Neuronal stem cell (in vitro differentiated cells): ENCODE results near the gene ZNF287.

Experiments
- DNase-seq: peaks from one replicate; pipeline ENCODE4 v3.0.0-alpha.2; 2013; ENCODE audit warnings: low spot score
- H2AFZ ChIP-seq: one replicate; pipeline ENCODE4 v1.6.1; 2013; ENCODE audit warnings: mild to moderate bottlenecking, low read length, inconsistent platforms
- H2AK5ac ChIP-seq: 2 replicates; pipeline ENCODE4 v1.6.1; 2013; ENCODE audit warnings: low read depth, mild to moderate bottlenecking, inconsistent platforms, low read length, moderate library complexity, mixed read lengths
- H2BK120ac ChIP-seq: 2 replicates; pipeline ENCODE4 v1.6.1; 2013; ENCODE audit warnings: low read depth, mild to moderate bottlenecking, inconsistent platforms, low read length, moderate library complexity, mixed read lengths
- H2BK12ac ChIP-seq: one replicate; pipeline ENCODE4 v1.6.1; 2013; ENCODE audit warnings: low read length, inconsistent platforms
- H2BK15ac ChIP-seq: 2 replicates; pipeline ENCODE4 v1.6.1; 2013; ENCODE audit warnings: mild to moderate bottlenecking, low read length, inconsistent platforms, mixed read lengths
- H2BK5ac ChIP-seq: one replicate; pipeline ENCODE4 v1.6.1; 2013; ENCODE audit warnings: inconsistent platforms, mild to moderate bottlenecking, low read length, moderate library complexity
- H3K14ac ChIP-seq: one replicate; pipeline ENCODE4 v1.6.1; 2013; ENCODE audit warnings: low read length, inconsistent platforms
- H3K18ac ChIP-seq: 2 replicates; pipeline ENCODE4 v1.6.1; 2013; ENCODE audit warnings: low read length, inconsistent platforms
- H3K23ac ChIP-seq: 2 replicates; pipeline ENCODE4 v1.6.1; 2013; ENCODE audit warnings: low read depth, mild to moderate bottlenecking, mixed read lengths, low read length, inconsistent platforms; ENCODE audit not compliant: poor library complexity
- H3K27ac ChIP-seq: replicated peaks from 3 replicates; pipeline ENCODE4 v1.5.1; 2013; ENCODE audit warnings: low read length, inconsistent platforms
- H3K27me3 ChIP-seq, 3 experiments: 2 replicates each; pipeline ENCODE4 v1.6.1; 2013; ENCODE audit warnings: low read length in 3 of 3, mild to moderate bottlenecking in 2 of 3, inconsistent platforms in 1 of 3, low read depth in 1 of 3, mixed read lengths in 1 of 3, moderate library complexity in 1 of 3; ENCODE audit not compliant: control insufficient read depth in 3 of 3, insufficient read depth in 3 of 3
- H3K36me3 ChIP-seq, 2 donors: replicated peaks in 1 of 2; 2 replicates each; pipeline ENCODE4 v1.6.1; 2013; ENCODE audit warnings: low read length in 2 of 2; ENCODE audit not compliant: control insufficient read depth in 2 of 2, insufficient read depth in 2 of 2
- H3K4ac ChIP-seq: 2 replicates; pipeline ENCODE4 v1.6.1; 2013; ENCODE audit warnings: inconsistent platforms, mild to moderate bottlenecking, low read length, moderate library complexity
- H3K4me1 ChIP-seq, 2 donors: 1 replicate in 1 of 2; 2 replicates in 1 of 2; pipeline ENCODE4 v1.6.1; 2013; ENCODE audit warnings: low read length in 2 of 2, low read depth in 1 of 2; ENCODE audit not compliant: control insufficient read depth in 2 of 2, insufficient read depth in 1 of 2
- H3K4me2 ChIP-seq: one replicate; pipeline ENCODE4 v1.6.1; 2013; ENCODE audit warnings: mild to moderate bottlenecking, low read length, inconsistent platforms; ENCODE audit not compliant: insufficient read depth, poor library complexity, severe bottlenecking
- H3K4me3 ChIP-seq, 2 donors: 2 replicates each; pipeline ENCODE4 v1.5.1; 2013; ENCODE audit warnings: low read length in 2 of 2, mild to moderate bottlenecking in 2 of 2, inconsistent platforms in 1 of 2, moderate library complexity in 1 of 2
- H3K79me1 ChIP-seq: one replicate; pipeline ENCODE4 v1.6.1; 2013; ENCODE audit warnings: low read depth, mild to moderate bottlenecking, inconsistent platforms, low read length, moderate library complexity
- H3K9ac ChIP-seq: one replicate; pipeline ENCODE4 v1.6.1; 2013; ENCODE audit warnings: mild to moderate bottlenecking, low read depth, low read length, inconsistent platforms; ENCODE audit not compliant: poor library complexity
- H3K9me3 ChIP-seq, 2 donors: replicated peaks in 1 of 2; 2 replicates each; pipeline versions ENCODE3 to v1.6.1; 2013; ENCODE audit warnings: low read length in 2 of 2, mild to moderate bottlenecking in 2 of 2, inconsistent platforms in 1 of 2, low read depth in 1 of 2, mixed read lengths in 1 of 2, moderate library complexity in 1 of 2; ENCODE audit not compliant: control insufficient read depth in 2 of 2, insufficient read depth in 1 of 2
- H4K8ac ChIP-seq: one replicate; pipeline ENCODE4 v1.6.1; 2013; ENCODE audit warnings: low read depth, mild to moderate bottlenecking, inconsistent platforms, low read length, moderate library complexity
- H4K91ac ChIP-seq: one replicate; pipeline ENCODE4 v1.6.1; 2013; ENCODE audit warnings: low read length, low read depth, mild to moderate bottlenecking, inconsistent platforms; ENCODE audit not compliant: poor library complexity
- WGBS, 2 donors: extraction: QIAGEN DNeasy Blood & Tissue Kit; methylation state at CpG; one replicate each; pipeline ENCODE4 v1.1.7; 2013; ENCODE audit warnings: missing lambda C conversion rate in 2 of 2, mixed read lengths in 1 of 2; ENCODE audit not compliant: insufficient read length in 2 of 2, insufficient replicate concordance in 1 of 2; ENCODE audit errors: extremely low coverage in 2 of 2; 5-methylcytosine and 5-hydroxymethylcytosine counted together

Gene ZNF287

DNA sequence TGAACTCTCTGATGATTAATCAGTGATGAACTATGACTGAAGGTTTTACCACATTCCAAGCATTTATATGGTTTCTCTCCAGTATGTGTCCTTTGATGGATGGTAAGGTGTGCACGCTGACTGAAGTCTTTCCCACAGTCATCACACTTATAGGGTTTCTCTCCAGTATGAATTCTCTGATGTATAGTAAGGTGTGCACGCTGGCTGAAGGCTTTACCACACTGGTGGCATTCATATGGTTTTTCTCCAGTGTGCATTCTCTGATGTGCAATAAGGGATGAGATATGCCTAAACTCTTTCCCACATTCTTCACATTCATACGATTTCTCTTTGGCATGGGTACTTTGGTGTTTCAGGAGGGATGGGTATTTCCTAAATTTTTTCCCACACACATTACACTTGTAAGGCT is 16.4 kb downstream of the ZNF287 start:
- DNase-seq: no peak
- Histone ChIP-seq H2AFZ (no peak overlapping the region), H2BK15ac (no peak overlapping the region), H2BK12ac (no peak overlapping the region), H3K36me3 (peaks cover 13 to 59% of the 10 kb centered on the region in 2 donors), H3K4me1 (no peaks in the 10 kb centered on the region), H3K4ac (no peak overlapping the region), H3K4me3 (no peak overlapping the region), H3K18ac (no peak overlapping the region), H2AK5ac (no peak overlapping the region), H2BK120ac (no peak overlapping the region), H3K9me3 (peaks cover 29 to 92% of the 10 kb centered on the region in 2 donors), H3K27ac (no peak overlapping the region), H4K91ac (no peak overlapping the region), H3K27me3 (no peaks in the 10 kb centered on the region), H4K8ac (no peak overlapping the region), H3K79me1 (no peaks in the 10 kb centered on the region), H3K4me2 (no peak overlapping the region), H3K23ac (no peak overlapping the region), H3K9ac (no peak overlapping the region), H2BK5ac (no peak overlapping the region), H3K14ac (no peak overlapping the region)
- WGBS, 2 donors: no CpG with 5 or more reads among the region's 3 CpGs

DNA sequence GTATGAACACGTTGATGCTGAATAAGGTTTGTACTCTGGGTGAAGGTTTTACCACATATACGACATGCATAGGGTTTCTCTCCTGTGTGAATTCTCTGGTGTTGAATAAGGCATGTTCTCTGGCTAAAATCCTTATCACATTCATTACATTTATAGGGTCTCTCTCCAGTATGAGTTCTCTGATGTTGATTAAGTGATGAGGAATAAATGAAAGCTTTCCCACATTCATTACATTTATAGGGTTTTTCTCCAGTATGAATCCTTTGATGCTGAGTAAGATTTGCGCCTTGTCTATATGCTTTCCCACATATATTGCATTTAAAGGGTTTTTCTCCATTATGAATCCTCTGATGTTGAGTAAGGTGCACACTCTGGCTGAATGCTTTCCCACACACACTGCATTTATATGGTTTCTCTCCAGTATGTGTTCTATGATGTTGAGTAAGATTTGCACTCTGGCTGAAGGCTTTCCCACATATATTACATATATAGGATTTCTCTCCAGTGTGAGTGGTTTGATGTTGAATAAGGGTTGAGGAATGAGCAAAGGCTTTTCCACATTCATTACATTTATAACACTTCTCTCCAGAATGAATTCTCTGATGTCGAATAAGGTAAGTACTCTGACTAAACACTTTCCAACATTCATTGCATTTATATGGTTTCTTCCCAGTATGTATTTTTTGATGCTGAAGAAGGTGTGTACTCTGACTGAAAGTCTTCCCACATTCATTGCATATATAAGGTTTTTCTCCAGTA is 16.9 kb downstream of the ZNF287 start:
- Histone ChIP-seq H3K18ac (no peak overlapping the region), H3K4me3 (no peak overlapping the region), H2BK5ac (no peak overlapping the region), H2AK5ac (no peak overlapping the region), H2BK120ac (no peak overlapping the region), H3K9me3 (peaks cover 28 to 92% of the 10 kb centered on the region in 2 donors), H2BK12ac (no peak overlapping the region), H3K27me3 (no peaks in the 10 kb centered on the region), H3K23ac (no peak overlapping the region), H3K9ac (no peak overlapping the region), H4K8ac (no peak overlapping the region), H3K27ac (no peak overlapping the region), H4K91ac (no peak overlapping the region), H3K4me1 (no peaks in the 10 kb centered on the region), H3K14ac (no peak overlapping the region), H3K4ac (no peak overlapping the region), H3K36me3 (peaks cover 10 to 53% of the 10 kb centered on the region in 2 donors), H3K4me2 (no peak overlapping the region), H2AFZ (no peak overlapping the region), H3K79me1 (no peaks in the 10 kb centered on the region), H2BK15ac (no peak overlapping the region)
- DNase-seq: no peak
- WGBS, 2 donors: no CpG with 5 or more reads among the region's 4 CpGs

DNA sequence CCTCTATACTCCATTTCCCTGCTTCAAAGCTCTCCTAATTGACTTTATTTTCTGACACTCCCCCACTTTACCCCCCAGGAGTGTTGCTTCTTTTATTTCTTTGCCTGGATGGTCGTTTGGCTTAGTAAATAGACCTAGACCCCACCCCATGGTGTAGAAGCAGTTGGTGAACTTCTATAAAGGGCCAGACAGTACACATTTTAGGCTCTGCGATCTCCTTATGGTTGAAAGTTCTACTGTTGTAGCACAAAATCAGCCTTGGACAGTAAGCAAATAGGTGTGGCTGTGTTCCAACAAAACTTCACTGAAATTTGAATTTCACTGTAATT is 31.9 kb downstream of the ZNF287 start:
- DNase-seq: no peak
- no peak overlapping the region for H4K91ac ChIP-seq
- peaks cover 2 to 3% of the 10 kb centered on the region in 2 donors for H3K4me1 ChIP-seq
- no peak overlapping the region for H3K4me3 ChIP-seq
- no peaks in the 10 kb centered on the region for H3K36me3 ChIP-seq
- no peak overlapping the region for H3K14ac ChIP-seq
- no peak overlapping the region for H2BK5ac ChIP-seq
- no CpG with 5 or more reads among the region's 2 CpGs for WGBS, 2 donors
- H3K4ac ChIP-seq: no peak overlapping the region
- H2BK120ac ChIP-seq: no peak overlapping the region
- H2AK5ac ChIP-seq: no peak overlapping the region
- no peak overlapping the region for H3K9ac ChIP-seq
- H3K27me3 ChIP-seq: no peaks in the 10 kb centered on the region
- H3K27ac ChIP-seq: no peak overlapping the region
- no peak overlapping the region for H4K8ac ChIP-seq
- no peak overlapping the region for H3K4me2 ChIP-seq
- H3K23ac ChIP-seq: no peak overlapping the region
- no peak overlapping the region for H3K18ac ChIP-seq
- no peak overlapping the region for H2BK12ac ChIP-seq
- H2BK15ac ChIP-seq: no peak overlapping the region
- peaks cover 0 to 3% of the 10 kb centered on the region in 2 donors for H3K9me3 ChIP-seq
- no peaks in the 10 kb centered on the region for H3K79me1 ChIP-seq
- peak overlapping the region; percentile 33 for H2AFZ ChIP-seq

DNA sequence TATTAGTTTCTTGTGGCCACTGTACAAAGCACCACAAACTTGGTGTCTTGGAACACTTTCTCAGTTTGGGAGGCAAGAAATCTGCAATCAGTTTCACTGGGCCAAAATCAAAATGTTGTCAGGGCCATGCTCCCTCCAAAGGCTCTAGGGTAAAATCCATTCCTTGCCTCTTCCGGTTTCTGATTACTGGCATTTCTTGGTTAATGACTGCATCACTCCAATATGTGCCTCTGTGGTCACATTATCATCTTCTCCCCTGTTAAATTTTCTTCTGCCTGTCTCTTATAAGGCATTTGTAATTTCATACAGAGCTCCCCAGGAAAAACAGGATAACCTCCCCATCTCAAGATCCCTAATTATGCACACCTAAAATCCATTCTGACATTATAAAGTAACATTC is 34.8 kb downstream of the ZNF287 start:
- Histone ChIP-seq H4K8ac (no peak overlapping the region), H2BK5ac (no peak overlapping the region), H3K4me2 (no peak overlapping the region), H3K14ac (no peak overlapping the region), H2BK12ac (no peak overlapping the region), H3K4me3 (no peak overlapping the region), H3K9ac (no peak overlapping the region), H2BK15ac (no peak overlapping the region), H3K9me3 (peaks cover 0 to 3% of the 10 kb centered on the region in 2 donors), H3K18ac (no peak overlapping the region), H3K23ac (no peak overlapping the region), H4K91ac (no peak overlapping the region), H2BK120ac (no peak overlapping the region), H3K27ac (no peak overlapping the region), H3K36me3 (no peaks in the 10 kb centered on the region), H3K4ac (no peak overlapping the region), H3K27me3 (no peaks in the 10 kb centered on the region), H3K4me1 (peaks cover 3 to 4% of the 10 kb centered on the region in 2 donors), H2AK5ac (no peak overlapping the region), H2AFZ (no peak overlapping the region), H3K79me1 (no peaks in the 10 kb centered on the region)
- no peak for DNase-seq
- no CpG with 5 or more reads among the region's 1 CpG for WGBS, 2 donors
